ENCODE results near the gene SRC. TPM values are rescaled to one million over a fixed set of nuclear protein-coding genes. Genes with fewer than 3 reads are reported as not detected.

The SRC gene
- total RNA-seq, 1 experiment from 2014 or later: 197 TPM

- Histone ChIP-seq H3K4me3 (ENCODE audit: low read depth, low read length) (no peak overlapping the region), H3K9me3 (no peaks in the 10 kb centered on the region), H3K4me1 (no peaks in the 10 kb centered on the region), H3K27me3 (replicated peaks; ENCODE audit: control insufficient read depth, insufficient read depth, low read length) (no peaks in the 10 kb centered on the region; the same call in 1 of the 2 replicates), H3K36me3 (ENCODE audit: control insufficient read depth, insufficient read depth, low read length) (no peaks in the 10 kb centered on the region)
- POLR2A ChIA-PET: no interaction called here
- Mint-ChIP-seq H3K4me3 (ENCODE audit: unreplicated experiment) (no peak overlapping the region), H3K4me1 (ENCODE audit: low read depth, unreplicated experiment) (no peaks in the 10 kb centered on the region), H3K9me3 (ENCODE audit: unreplicated experiment) (no peaks in the 10 kb centered on the region), H3K36me3 (ENCODE audit: insufficient read depth, unreplicated experiment) (no peaks in the 10 kb centered on the region), H3K27me3 (ENCODE audit: insufficient read depth, unreplicated experiment) (peaks cover 15% of the 10 kb centered on the region), H3K27ac (ENCODE audit: unreplicated experiment) (no peak overlapping the region)
- intact Hi-C loops (cut with micrococcal nuclease; ENCODE audit: unreplicated experiment): no loop called here
- no peak for DNase-seq
- BruUV-seq (replicated peaks): no TSS peak
- CTCF ChIA-PET: no interaction called here
- no peak for TF ChIP-seq CTCF (IDR thresholded peaks at IDR 0.05; ENCODE audit: insufficient read depth in 1 of 2, low read depth in 1 of 2, low read length in 1 of 2, severe bottlenecking in 1 of 2, unreplicated experiment in 1 of 2)
Observed at GRCh38 chr20:37447688-37448087, 101.7 kb downstream of the SRC start.

GRCh38 chr20:37449276-37449675, 103.3 kb downstream of the SRC start:
- no peaks in the 10 kb centered on the region for H3K36me3 Mint-ChIP-seq (ENCODE audit: insufficient read depth, unreplicated experiment)
- no peak overlapping the region for H3K4me3 ChIP-seq (ENCODE audit: low read depth, low read length)
- peaks cover 28% of the 10 kb centered on the region for H3K27me3 Mint-ChIP-seq (ENCODE audit: insufficient read depth, unreplicated experiment)
- H3K27me3 ChIP-seq (replicated peaks; ENCODE audit: control insufficient read depth, insufficient read depth, low read length): no peaks in the 10 kb centered on the region; the same call in 1 of the 2 replicates
- no peaks in the 10 kb centered on the region for H3K36me3 ChIP-seq (ENCODE audit: control insufficient read depth, insufficient read depth, low read length)
- H3K4me3 Mint-ChIP-seq (ENCODE audit: unreplicated experiment): no peak overlapping the region
- no peak overlapping the region for H3K27ac Mint-ChIP-seq (ENCODE audit: unreplicated experiment)
- no peak for TF ChIP-seq CTCF (IDR thresholded peaks at IDR 0.05; ENCODE audit: insufficient read depth in 1 of 2, low read depth in 1 of 2, low read length in 1 of 2, severe bottlenecking in 1 of 2, unreplicated experiment in 1 of 2)
- H3K9me3 ChIP-seq: peaks cover 1% of the 10 kb centered on the region; the same call in 1 of the 2 replicates
- ChIA-PET POLR2A (interaction anchor here (0.6 kb wide), 1 partner anchor 26 kb away, joined by 3 read pairs; no protein-coding TSS in a partner anchor), CTCF (no interaction called here)
- H3K4me1 ChIP-seq: no peaks in the 10 kb centered on the region
- DNase-seq: no peak
- no peaks in the 10 kb centered on the region for H3K4me1 Mint-ChIP-seq (ENCODE audit: low read depth, unreplicated experiment)
- intact Hi-C loops (cut with micrococcal nuclease; ENCODE audit: unreplicated experiment): no loop called here
- no peaks in the 10 kb centered on the region for H3K9me3 Mint-ChIP-seq (ENCODE audit: unreplicated experiment)
- no TSS peak for BruUV-seq (replicated peaks)

- H3K4me3 ChIP-seq (ENCODE audit: low read depth, low read length): no peak overlapping the region
- H3K9me3 ChIP-seq: peaks cover 8% of the 10 kb centered on the region
- DNase-seq: no peak
- H3K27me3 ChIP-seq (replicated peaks; ENCODE audit: control insufficient read depth, insufficient read depth, low read length): no peaks in the 10 kb centered on the region; the same call in 1 of the 2 replicates
- no peaks in the 10 kb centered on the region for H3K36me3 Mint-ChIP-seq (ENCODE audit: insufficient read depth, unreplicated experiment)
- no peak for TF ChIP-seq CTCF (IDR thresholded peaks at IDR 0.05; ENCODE audit: insufficient read depth in 1 of 2, low read depth in 1 of 2, low read length in 1 of 2, severe bottlenecking in 1 of 2, unreplicated experiment in 1 of 2)
- no peaks in the 10 kb centered on the region for H3K4me1 ChIP-seq
- no peaks in the 10 kb centered on the region for H3K9me3 Mint-ChIP-seq (ENCODE audit: unreplicated experiment)
- no TSS peak for BruUV-seq (replicated peaks)
- H3K4me1 Mint-ChIP-seq (ENCODE audit: low read depth, unreplicated experiment): no peaks in the 10 kb centered on the region
- H3K27me3 Mint-ChIP-seq (ENCODE audit: insufficient read depth, unreplicated experiment): peaks cover 28% of the 10 kb centered on the region
- POLR2A ChIA-PET: no interaction called here
- H3K36me3 ChIP-seq (ENCODE audit: control insufficient read depth, insufficient read depth, low read length): no peaks in the 10 kb centered on the region
- CTCF ChIA-PET: no interaction called here
- intact Hi-C loops (cut with micrococcal nuclease; ENCODE audit: unreplicated experiment): no loop called here
- H3K4me3 Mint-ChIP-seq (ENCODE audit: unreplicated experiment): no peak overlapping the region
- no peak overlapping the region for H3K27ac Mint-ChIP-seq (ENCODE audit: unreplicated experiment)
Observed at GRCh38 chr20:37450344-37450743, 104.4 kb downstream of the SRC start.

Measured in Caco-2 (cell line).